ENCODE results near the gene HTRA2.

DNA sequence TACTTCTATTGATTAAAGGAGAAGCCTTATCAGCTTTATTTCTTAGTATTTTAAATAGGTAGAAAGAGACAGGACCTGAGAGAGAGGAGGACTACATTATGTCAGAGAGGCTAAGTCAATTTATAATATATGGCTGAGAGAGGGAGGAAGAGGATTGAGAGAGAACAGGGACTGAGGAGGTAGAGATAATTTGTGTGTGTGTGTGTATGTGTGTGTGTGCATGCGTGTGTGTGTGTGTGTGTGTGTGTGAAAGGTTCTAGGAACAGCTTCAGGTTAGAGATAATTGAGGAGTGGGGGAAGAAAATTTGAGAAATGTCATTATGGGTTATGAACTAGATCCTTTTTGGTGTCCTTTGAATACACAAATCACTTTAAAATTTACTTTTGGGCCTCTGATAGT, 40.0 kb downstream of the HTRA2 start:
- TF ChIP-seq, protein P1, sequence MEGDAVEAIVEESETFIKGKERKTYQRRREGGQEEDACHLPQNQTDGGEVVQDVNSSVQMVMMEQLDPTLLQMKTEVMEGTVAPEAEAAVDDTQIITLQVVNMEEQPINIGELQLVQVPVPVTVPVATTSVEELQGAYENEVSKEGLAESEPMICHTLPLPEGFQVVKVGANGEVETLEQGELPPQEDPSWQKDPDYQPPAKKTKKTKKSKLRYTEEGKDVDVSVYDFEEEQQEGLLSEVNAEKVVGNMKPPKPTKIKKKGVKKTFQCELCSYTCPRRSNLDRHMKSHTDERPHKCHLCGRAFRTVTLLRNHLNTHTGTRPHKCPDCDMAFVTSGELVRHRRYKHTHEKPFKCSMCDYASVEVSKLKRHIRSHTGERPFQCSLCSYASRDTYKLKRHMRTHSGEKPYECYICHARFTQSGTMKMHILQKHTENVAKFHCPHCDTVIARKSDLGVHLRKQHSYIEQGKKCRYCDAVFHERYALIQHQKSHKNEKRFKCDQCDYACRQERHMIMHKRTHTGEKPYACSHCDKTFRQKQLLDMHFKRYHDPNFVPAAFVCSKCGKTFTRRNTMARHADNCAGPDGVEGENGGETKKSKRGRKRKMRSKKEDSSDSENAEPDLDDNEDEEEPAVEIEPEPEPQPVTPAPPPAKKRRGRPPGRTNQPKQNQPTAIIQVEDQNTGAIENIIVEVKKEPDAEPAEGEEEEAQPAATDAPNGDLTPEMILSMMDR (IDR thresholded peaks at IDR 0.05; ENCODE audit: low read length): no peak
- TF ChIP-seq EZH2 (IDR thresholded peaks at IDR 0.05; ENCODE audit: borderline replicate concordance, low read length): no peak

All from OCI-LY1 (cell line).